SK-N-DZ (cell line): ENCODE results near the gene GMPPA.

Experiments
- DNase-seq: peaks from one replicate; pipeline ENCODE4 v3.0.0-alpha.2; 2015; ENCODE audit warnings: low spot score
- small RNA-seq, 2 experiments: library from RNA; depleted of rRNA; stranded (forward); fragments of <200 nt; gene quantifications; one replicate each; pipeline ENCODE3, GENCODE V24; 2014

Gene GMPPA

DNA sequence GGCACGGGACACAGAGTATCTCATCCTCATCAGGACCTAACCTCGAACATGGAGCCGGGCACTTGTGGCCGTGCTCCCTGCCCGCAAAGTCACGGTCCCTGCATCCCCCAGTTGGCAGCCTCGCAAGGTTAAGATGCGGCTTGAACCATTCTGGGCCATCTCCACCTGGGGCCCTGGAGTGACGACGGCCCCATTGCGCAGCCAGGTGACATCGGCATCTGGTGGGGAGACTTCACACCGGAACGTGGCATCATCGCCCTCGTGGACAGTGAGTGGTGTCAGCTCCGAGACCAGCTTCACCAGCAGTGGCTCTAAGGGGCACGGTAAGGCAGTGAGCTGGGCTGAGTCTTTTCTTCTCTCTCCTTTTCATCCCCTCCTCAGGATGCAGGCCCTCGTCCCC lies 57.7 kb downstream of the GMPPA start:
- DNase-seq: no peak

Small RNAs within 50 kb of the gene (small RNA-seq; reads per million reads assigned to genes)
- 0 to 0.04 reads per million in 2 experiments for gene MIR3132
